Transverse colon (tissue), 4 donors: ENCODE data around the gene PARN.

ENCODE experiments used
- POLR2A ChIP-seq: fragments of 450-650 bp; IDR thresholded peaks from one replicate; pipeline ENCODE4 v1.6.1; 2016; ENCODE audit warnings: antibody characterized with exemption, mild to moderate bottlenecking, moderate library complexity
- POLR2AphosphoS5 ChIP-seq, 3 donors: sonication (generic); formaldehyde crosslinking; IDR thresholded peaks; one replicate each; pipeline ENCODE4 v1.6.1; 2016; ENCODE audit warnings: antibody characterized with exemption in 3 of 3
- TF ChIP-seq, protein P1 (sequence below), 5 experiments: fragments of 200-600 bp in 3 of 5; fragments of 450-650 bp in 2 of 5; sonication (generic) in 3 of 5; IDR thresholded peaks; 1 replicate in 2 of 5; 2 replicates in 3 of 5; pipeline ENCODE4 v1.5.1; 2016 to 2017; ENCODE audit warnings: antibody characterized with exemption in 5 of 5, inconsistent platforms in 3 of 5, mild to moderate bottlenecking in 2 of 5, moderate library complexity in 1 of 5

DNA sequence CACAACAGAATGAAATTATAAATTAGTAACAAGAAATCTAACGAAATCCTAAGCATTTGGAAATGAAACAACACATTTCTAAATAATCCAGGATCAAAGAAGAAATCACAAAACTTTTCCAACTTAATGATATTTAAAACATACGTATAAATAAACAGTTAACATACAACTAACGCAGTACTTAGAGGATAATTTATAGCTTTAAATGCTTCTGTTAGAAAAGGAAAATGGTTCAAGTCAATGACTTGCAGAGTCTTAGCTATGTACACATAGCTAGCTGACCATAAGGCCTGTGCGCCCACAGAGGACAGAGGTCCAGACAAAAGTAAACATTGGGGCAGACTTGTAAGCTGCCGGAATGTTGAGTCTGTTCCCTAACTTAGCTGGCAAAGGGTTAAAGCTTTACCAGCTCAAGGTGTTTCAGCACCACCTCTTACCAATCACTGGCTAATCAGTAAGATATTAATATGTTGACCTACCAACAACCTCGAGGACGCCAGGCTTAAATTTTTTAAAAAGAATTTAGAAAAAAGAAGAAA is 84.6 kb downstream of the PARN start:
- TF ChIP-seq POLR2A (no peak), POLR2AphosphoS5 (IDR thresholded peaks at IDR 0.05) (no peak)
- TF ChIP-seq, protein P1, sequence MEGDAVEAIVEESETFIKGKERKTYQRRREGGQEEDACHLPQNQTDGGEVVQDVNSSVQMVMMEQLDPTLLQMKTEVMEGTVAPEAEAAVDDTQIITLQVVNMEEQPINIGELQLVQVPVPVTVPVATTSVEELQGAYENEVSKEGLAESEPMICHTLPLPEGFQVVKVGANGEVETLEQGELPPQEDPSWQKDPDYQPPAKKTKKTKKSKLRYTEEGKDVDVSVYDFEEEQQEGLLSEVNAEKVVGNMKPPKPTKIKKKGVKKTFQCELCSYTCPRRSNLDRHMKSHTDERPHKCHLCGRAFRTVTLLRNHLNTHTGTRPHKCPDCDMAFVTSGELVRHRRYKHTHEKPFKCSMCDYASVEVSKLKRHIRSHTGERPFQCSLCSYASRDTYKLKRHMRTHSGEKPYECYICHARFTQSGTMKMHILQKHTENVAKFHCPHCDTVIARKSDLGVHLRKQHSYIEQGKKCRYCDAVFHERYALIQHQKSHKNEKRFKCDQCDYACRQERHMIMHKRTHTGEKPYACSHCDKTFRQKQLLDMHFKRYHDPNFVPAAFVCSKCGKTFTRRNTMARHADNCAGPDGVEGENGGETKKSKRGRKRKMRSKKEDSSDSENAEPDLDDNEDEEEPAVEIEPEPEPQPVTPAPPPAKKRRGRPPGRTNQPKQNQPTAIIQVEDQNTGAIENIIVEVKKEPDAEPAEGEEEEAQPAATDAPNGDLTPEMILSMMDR (IDR thresholded peaks at IDR 0.05), result no peak
